ENCODE measurements around the gene SH3BP1. TPM values are rescaled to one million over a fixed set of nuclear protein-coding genes. Genes with fewer than 3 reads are reported as not detected.

Gene SH3BP1
- total and polyA plus RNA-seq, 8 donors = 2.0 to 9.3 (median 3.9) TPM

- DNase-seq = no peak
- no peaks in the 10 kb centered on the region for H3K27me3 ChIP-seq
- no peak for ATAC-seq
- WGBS, 2 donors = 76 to 81% methylated on average over 5 of the region's 5 CpGs
- H3K4me3 ChIP-seq = no peak overlapping the region
- no peak overlapping the region for H3K27ac ChIP-seq
- H3K9me3 ChIP-seq = no peaks in the 10 kb centered on the region
- intact Hi-C loops (cut with DNase I) = no loop called here
- no peaks in the 10 kb centered on the region for H3K36me3 ChIP-seq
- peaks cover 5 to 14% (median 12%) of the 10 kb centered on the region in 3 donors for H3K4me1 ChIP-seq
- FAIRE-seq = no peak
- TF ChIP-seq CTCF (IDR thresholded peaks at IDR 0.05) = no peak
These were observed 34.6 kb upstream of the SH3BP1 start for GRCh38 chr22:37604875-37605274.

GRCh38 chr22:37607010-37607934 is 32.2 kb upstream of the SH3BP1 start:
- H3K4me1 ChIP-seq = peaks cover 5 to 19% (median 14%) of the 10 kb centered on the region in 3 donors
- WGBS, 2 donors = 1% methylated on average over 43 to 44 of the region's 44 CpGs

GRCh38 chr22:37607935-37608476 is 31.5 kb upstream of the SH3BP1 start:
- ATAC-seq (peak; percentile 79 to 88 (median 82)), FAIRE-seq (peak; percentile 82), DNase-seq (no peak)
- WGBS, 2 donors = 2% methylated on average over 17 of the region's 17 CpGs
- H3K4me1 ChIP-seq = peaks cover 5 to 19% (median 13%) of the 10 kb centered on the region in 3 donors
- intact Hi-C loops (cut with DNase I) = no loop called here
- TF ChIP-seq CTCF (IDR thresholded peaks at IDR 0.05) = no peak
- H3K4me3 ChIP-seq = peak overlapping the region; percentile 78 to 98 (median 84)
- no peaks in the 10 kb centered on the region for H3K9me3 ChIP-seq
- H3K27me3 ChIP-seq = no peaks in the 10 kb centered on the region
- peak overlapping the region; percentile 84 to 98 (median 96) for H3K27ac ChIP-seq
- no peaks in the 10 kb centered on the region for H3K36me3 ChIP-seq

More at GRCh38 chr22:37607010-37607934, 32.2 kb upstream of the SH3BP1 start:
- no peak for FAIRE-seq
- peak overlapping the region; percentile 84 to 98 (median 96) for H3K27ac ChIP-seq
- H3K36me3 ChIP-seq = no peaks in the 10 kb centered on the region
- peak; percentile 97 to 99 (median 98) for TF ChIP-seq CTCF (IDR thresholded peaks at IDR 0.05)
- H3K27me3 ChIP-seq = no peaks in the 10 kb centered on the region
- H3K9me3 ChIP-seq = no peaks in the 10 kb centered on the region
- H3K4me3 ChIP-seq = peak overlapping the region; percentile 2 to 89 (median 46)
- DNase-seq = peak; percentile 94 to 99 (median 96)
- peak; percentile 66 to 77 (median 71) for ATAC-seq
- intact Hi-C loops (cut with DNase I) = no loop called here

GRCh38 chr22:37608477-37609239 is 30.8 kb upstream of the SH3BP1 start, which contains the start of gene GGA1:
Gene GGA1 (plus strand): TSS chr22:37608834. CDS start chr22:37608861, 27 bp downstream.
- Histone ChIP-seq H3K27me3 (no peaks in the 10 kb centered on the region), H3K9me3 (no peaks in the 10 kb centered on the region), H3K4me3 (peak within 1 kb of the TSS; percentile 78 to 98 (median 84)), H3K27ac (peak within 1 kb of the TSS; percentile 84 to 98 (median 96)), H3K4me1 (peaks cover 5 to 19% (median 13%) of the 10 kb centered on the region in 3 donors), H3K36me3 (no peaks in the 10 kb centered on the region)
- WGBS, 2 donors = 0 to 1% methylated on average over 69 to 82 of the region's 82 CpGs
- intact Hi-C loops (cut with DNase I) = no loop called here
- DNase-seq = peak; percentile 93 to 97 (median 95)
- peak; percentile 82 to 91 (median 86) for ATAC-seq
- no peak for TF ChIP-seq CTCF (IDR thresholded peaks at IDR 0.05)
- no peak for FAIRE-seq
